Limb (tissue), 2 donors: ENCODE measurements around the gene FANCB.
A peak's percentile ranks its signal among the peaks of the same experiment; 100 is the strongest.

Experiments used
- DNase-seq, 2 donors: peaks; one replicate each; pipeline ENCODE4 v3.0.0-alpha.2; 2016; ENCODE audit errors: extremely low spot score in 2 of 2

Gene FANCB

DNA sequence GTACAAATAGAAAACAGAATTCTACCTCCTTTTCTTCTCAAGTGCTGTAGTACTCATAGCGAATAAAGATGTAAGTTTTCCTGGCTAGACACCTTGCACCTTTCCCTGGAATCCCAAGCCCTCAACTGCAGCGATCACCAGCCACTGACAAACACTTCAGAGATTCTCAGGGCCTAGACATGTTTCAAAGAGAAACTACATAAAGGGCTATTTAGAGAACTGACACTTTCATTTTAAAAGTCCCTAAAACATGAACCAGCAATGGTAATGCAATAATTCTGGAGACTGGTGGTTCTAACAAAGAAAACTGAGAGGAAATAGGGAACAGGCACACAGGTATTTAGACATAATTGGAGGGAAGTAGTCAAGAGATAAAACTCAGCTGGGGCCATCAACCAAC is 35.7 kb downstream of the FANCB start:
- no peak for DNase-seq

DNA sequence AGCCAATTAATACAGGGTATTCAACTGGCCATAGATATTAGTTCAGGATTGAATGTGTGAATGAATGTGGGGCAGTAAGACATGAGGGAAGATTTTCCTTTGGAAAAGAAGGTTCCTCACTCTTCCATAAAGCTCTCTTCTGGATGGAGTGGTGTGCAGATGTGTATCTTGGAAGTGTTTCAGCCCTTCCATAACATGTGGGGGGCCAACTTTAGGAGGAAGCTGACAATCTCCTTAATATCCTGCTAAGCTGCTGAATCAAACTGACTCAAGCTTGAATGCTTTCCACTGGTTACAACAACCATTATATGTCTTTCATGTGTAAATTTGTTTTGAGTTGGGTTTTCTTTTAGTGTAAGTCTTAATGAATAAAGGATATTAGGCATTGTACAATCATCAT is 40.3 kb downstream of the FANCB start:
- peak in 1 of 2 donors; percentile 2 for DNase-seq

DNA sequence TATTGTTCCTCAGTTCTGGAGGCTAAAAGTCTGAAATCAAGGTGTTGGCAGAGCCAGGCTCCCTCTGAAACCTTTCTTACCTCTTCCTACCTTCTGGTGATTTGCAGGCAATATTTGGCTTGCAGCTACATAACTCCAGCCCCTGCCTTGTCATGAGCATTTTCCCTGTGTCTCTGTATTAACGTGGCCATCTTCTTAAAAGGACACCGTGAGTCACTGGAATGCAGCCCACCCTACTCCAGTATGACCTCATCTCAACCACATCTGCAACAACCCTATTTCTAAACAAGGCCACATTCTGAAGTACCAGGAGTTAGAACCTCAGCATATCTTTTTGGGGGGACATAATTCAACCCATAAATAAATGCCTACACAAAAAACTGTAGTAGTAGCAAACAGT is 40.7 kb downstream of the FANCB start:
- DNase-seq, result no peak

DNA sequence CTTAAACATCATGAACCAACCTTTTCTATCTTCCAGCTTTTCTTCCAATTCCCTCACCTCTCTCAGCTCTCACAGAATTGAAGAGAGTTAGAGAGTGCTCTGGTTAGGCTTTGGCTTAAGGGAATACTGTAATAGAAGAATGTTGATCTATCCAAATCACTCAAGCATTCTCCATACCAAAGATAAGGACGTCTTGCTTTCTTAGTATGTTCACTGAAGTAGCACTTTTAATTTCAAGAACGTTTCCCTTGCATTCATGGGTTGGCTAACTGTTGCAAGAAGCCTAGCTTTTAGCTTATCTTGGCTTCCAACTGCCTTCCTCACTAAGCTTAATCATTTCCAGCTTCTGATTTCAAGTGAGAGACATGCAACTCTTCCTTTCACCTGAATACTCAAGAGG is 43.2 kb downstream of the FANCB start:
- DNase-seq, result no peak

DNA sequence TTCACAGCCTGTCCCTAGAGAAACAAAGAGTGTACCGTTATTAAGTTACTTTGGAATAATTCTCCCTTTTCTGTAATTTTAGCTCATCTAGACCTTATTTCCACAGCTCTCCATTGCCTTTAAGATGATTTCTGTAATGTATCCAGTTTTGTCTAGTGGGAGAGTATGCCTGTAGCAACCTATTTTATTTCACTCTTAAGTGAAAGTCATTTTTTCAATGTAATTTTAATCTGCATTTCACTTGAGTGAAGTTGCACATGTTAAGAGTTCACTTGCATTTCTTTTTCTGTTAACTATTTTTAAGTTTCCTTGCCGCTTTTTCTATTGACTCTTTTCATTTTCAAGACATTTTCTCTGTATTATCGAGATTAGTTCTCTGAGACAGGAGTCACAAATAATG is 46.5 kb downstream of the FANCB start:
- no peak for DNase-seq

DNA sequence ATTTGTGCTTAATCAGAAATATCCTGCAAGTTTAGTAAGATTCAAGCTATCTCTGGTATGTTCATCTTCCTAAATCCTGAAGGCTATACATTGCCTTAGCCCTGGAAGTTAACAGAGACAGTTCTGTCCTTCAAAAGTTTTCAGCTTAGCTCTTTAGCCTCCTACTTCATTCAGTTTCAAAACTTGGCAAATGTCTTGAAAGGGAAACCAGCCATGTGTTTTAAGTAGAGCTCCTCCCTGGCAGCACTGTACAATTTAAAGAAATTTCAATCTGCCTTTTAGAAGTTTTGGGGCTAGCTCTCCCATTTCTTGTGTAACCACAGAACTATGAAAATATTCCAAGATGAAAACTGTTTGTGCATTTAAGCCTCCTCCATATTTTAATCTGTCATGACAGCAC is 47.0 kb downstream of the FANCB start:
- DNase-seq, result peak in 1 of 2 donors; percentile 32

DNA sequence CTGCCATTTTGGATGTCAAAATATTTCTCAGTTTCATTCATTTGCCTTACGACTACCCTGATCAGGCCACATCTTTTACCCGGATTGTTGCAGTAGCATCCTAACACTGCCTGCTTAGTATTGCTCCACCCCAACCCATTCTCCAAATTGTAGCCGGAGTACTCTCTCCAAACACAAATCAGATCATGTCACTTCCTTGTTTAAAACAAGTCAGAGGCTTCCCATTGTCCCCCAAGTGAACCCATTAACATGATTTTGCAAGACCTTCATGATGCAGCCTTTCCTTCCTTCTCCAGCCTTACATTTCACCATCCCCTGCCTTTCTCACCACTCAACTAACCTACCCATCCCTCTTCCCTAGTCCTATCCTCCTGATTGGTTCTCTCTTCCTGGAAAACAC is 53.1 kb downstream of the FANCB start:
- no peak for DNase-seq

DNA sequence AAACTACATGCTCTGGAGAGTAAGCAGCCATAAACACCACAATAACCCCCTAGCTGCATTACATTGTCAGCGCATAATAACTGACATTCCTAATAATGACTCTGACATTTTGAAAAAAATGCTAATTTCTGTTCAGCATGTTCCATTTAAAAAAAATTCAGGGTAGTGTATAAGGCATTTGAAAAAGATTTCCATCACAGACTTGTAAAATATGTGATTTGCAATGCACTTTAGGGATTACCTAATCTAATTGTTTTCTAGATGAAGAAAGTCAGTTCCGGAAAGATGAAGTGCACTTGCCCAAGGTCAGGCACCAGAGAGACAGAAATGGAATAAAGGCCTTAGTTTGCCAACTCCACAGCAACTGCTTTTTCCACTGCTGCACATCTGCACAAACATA is 55.3 kb downstream of the FANCB start:
- DNase-seq, result no peak

DNA sequence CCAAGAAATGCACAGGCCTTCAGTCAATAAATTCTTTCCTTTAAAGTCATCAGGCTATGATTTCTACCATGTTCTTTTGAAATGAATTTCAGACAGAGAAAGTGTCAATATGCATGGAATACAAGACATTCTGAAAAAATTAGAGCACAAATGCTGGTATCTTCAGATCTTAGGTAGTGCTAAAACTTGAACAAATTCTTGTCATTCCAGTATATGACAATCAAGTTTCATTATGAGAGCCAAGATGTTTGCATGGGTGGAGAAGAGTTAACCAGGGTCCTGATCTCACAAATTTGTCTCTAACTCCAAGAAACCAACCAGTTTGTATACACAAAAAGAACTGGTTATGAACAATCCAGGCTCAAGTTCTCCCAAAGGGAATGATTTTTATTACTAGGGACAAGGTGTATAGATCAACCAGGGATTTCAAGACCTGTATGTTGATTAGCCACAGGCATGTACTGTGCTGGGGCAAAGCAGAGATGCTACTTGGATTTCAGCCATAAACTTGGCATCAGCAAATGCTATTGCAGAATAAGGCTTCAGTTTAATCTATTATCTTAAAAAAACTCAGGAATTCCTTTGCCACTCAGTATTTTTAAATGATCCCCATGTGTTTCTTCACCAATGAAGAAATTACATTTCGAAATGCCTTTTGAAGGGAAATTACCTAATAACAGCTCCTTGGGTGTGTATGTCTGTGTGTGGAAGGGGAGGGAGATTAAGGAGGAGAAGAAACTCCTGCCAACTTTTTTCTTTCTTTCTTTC is 69.7 kb downstream of the FANCB start:
- no peak for DNase-seq

DNA sequence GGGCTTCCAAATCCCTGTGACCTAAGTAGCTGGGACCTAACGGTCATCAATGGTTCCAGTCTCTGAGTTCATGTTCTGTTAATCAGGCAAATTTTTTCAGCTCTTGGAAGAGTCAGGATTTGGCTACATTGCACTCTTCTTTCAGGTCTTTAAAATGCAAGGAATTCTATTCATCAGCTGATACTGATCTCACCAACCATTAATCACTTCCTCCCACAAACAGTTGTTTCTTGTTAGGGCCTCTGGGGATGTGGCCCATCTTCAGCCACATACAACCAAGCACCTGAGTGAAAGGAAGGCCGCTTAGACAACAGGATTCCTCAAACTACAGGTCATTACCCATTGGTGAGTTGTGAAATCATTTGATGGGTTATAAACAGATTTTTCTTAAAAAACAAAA is 71.7 kb downstream of the FANCB start:
- no peak for DNase-seq

DNA sequence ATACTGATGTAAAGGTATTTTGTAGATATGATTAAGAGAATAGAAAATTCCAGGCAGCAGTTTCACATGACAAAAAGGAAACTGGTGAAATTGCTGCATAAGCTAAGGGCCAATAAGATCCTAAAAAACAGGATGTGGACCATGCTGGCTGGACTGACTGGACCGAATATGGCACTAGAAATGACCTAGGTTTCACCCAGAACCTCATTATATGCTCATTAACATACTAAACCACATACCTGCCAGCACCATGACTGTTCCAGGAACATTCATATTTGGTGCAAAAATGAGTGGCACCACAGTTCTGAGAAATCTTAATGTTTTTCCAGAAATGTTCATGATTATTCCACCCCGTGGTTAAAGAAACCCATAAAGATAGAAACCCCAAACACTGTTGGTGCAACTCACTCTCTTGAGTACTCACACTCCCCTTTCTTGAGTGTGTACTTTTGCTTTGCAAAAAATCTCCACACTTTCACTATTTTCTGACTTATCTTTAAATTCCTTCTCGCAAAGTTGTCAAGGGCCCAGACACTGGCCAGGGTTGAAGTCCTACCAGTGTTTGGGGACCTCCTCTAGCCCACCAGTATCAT is 74.0 kb downstream of the FANCB start:
- no peak for DNase-seq
